Superior temporal gyrus (tissue), 1 donor: Measurements from ENCODE around the gene CXCL8.
"Not testable (repeated sequence)": the region's sequence is repeated elsewhere in the genome, so short reads cannot be mapped to it uniquely, and the experiment has no call there.

ENCODE experiments used
- DNase-seq: peaks from one replicate; pipeline ENCODE4 v3.0.0-alpha.2; 2016; ENCODE audit errors: extremely low spot score

The CXCL8 gene

GRCh38 chr4:73743281-73743680, 2.9 kb downstream of the CXCL8 start:
- DNase-seq: no peak

- no peak for DNase-seq
Observed at GRCh38 chr4:73743795-73744194, 3.4 kb downstream of the CXCL8 start.

GRCh38 chr4:73744203-73744602, 3.8 kb downstream of the CXCL8 start:
- DNase-seq: no peak

DNA sequence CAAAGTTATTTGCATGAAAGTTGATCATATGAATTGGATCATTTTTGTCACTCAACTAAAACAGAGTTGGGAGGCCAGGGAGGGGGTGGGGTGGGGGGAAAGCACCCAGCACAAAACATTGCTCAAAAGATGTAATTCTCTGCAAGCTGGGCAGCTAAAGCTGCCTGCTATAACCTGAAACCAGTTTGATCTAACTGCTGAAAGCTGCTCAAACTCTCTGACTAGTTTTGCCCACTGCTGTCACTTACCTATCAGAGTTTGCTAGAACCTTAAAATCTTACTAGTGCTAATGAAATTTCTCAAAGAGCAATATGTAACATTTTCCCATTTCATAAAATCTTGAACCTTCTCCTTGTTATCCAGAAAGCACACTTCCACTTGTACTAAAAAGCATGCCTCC, 10.4 kb downstream of the CXCL8 start:
- no peak for DNase-seq

GRCh38 chr4:73751166-73751565, 10.8 kb downstream of the CXCL8 start:
- DNase-seq: no peak

DNA sequence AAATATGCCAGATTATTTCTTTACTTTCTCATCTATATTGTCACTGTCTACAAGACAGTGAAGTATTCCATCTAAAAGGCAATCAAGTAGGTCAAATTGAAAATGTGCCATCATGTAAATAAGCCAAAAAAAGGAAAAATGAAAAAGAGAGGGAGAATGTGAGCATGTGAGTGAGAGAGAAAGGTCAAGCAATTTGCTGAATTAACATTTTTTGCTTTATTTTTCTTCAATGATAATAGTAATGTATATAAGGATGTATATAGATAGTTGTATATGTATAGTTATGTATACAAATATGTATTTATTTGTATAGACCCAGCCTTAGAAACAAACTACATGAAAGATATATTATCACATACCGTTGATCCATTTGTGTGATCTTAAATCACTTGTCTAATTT, 11.5 kb downstream of the CXCL8 start:
- DNase-seq: no peak

DNA sequence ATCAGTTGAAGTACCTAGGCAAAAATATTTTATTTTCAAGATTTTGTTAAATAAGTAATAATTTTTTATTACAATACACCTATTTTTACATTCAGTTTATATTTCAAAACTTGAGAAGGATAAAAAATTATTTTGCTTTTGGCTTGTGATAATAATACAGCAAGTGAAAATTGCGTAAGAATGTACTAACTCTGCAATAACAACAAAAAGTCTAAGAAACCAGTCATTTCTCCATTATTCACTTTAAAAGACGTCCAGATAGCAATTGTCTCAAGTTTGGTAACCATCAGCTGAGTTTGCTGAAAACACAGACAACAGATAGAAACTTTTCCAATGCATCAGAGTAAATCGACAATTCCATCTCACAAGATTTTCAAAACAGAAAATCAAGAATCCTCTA, 12.1 kb downstream of the CXCL8 start:
- DNase-seq: no peak

GRCh38 chr4:73753215-73753614, 12.8 kb downstream of the CXCL8 start:
- no peak for DNase-seq

DNA sequence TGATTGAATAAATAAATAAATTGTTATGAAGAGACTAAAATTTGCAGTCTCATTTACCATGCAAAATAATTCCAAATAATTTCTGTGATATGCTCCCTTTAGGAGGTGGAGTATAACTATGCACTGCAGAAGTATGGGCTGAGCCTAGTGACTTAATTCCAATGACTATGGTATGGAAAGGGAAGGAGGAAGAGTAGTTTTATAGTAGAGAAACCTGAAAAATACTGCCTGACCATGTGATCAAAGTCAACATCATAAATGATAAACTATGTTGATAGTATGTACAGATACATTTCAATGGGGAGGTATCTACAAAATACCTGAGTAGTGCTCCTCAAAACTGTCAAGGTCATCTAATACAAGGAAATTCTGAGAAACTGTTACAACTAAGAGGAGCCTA, 14.6 kb downstream of the CXCL8 start:
- DNase-seq: no peak

GRCh38 chr4:73759357-73759756, 19.0 kb downstream of the CXCL8 start:
- no peak for DNase-seq

GRCh38 chr4:73761856-73762255, 21.5 kb downstream of the CXCL8 start:
- no peak for DNase-seq

DNA sequence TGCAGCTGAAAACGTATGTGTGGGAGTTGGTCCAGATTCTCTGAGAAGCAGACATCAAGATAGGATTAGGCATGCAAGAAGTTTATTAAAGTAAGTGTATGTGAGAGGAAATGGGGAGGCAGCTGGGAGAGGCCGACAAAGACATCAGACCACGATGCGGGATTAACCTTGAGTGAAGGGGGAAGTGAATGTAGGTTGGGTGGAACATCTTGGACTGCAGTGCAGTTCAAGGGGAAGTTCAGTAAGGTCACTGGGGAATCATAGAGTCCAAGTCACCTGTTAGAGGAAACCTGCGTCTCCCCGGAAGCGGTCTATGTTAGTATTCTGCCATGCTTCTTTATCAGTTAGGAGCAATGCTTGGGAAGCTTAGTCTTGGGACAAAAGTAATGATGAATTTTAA, 22.0 kb downstream of the CXCL8 start:
- no peak for DNase-seq

- no peak for DNase-seq
Observed at GRCh38 chr4:73763877-73764276, 23.5 kb downstream of the CXCL8 start.

- no peak for DNase-seq
Observed at GRCh38 chr4:73764513-73764912, 24.1 kb downstream of the CXCL8 start.

DNA sequence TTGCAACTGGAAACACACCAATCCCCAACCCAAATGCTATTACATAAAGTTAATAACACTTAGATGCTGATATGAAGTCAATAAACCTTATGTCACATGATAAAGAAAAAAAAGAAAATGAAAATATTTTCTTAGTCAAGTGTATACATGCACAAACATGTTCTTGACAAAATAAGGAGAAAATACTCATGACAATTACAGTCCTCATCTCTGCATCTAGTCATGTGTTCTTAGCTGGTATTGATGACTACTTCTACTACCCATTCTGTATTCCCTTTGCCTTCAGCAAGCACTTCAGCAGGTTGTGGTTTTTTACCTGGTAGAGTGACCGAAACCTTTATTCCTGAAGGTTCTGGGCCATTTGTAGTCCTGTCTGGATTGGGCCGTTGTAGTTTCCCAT, 24.9 kb downstream of the CXCL8 start:
- DNase-seq: no peak

- DNase-seq: no peak
Observed at GRCh38 chr4:73770917-73771316, 30.5 kb downstream of the CXCL8 start.

DNA sequence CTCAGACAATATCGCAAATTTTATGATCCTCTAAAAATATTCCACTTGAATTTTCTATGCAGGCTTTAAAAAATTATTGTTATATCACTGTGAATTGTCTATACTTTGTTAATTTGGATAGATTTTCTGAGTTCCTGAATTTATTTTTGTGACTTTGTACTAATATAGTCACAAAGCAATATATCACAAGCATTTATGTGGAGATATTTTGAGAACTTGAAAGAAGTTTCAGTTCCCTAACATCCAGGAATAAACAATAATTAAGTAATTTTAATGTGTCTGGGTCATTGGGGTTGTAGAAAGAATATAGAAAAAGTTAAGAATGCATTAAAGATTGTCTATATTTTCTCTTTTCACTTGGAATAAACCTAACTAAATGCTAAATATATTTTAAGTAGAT, 32.0 kb downstream of the CXCL8 start:
- no peak for DNase-seq

DNA sequence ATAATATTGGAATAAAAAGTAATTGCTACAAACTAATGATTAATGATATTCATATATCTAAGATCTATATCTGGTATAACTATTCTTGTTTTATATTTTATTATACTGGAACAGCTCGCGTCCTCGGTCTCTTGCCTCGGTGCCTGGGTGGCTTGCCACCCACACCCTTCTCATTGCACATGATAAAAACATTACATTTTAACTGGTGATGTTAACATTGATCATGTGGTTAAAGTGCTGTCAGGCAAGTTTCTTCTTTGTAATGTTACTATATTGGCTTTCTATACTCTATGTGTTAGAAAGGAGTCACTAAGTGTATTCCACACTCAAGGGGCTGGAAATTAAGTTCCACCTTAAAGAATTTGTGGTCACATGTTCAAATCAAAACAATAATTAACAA, 34.0 kb downstream of the CXCL8 start:
- not testable (repeated sequence) for DNase-seq

- no peak for DNase-seq
Observed at GRCh38 chr4:73776321-73776729, 36.0 kb downstream of the CXCL8 start.

GRCh38 chr4:73777612-73778011, 37.2 kb downstream of the CXCL8 start:
- DNase-seq: no peak

- no peak for DNase-seq
Observed at GRCh38 chr4:73780243-73780642, 39.9 kb downstream of the CXCL8 start.

DNA sequence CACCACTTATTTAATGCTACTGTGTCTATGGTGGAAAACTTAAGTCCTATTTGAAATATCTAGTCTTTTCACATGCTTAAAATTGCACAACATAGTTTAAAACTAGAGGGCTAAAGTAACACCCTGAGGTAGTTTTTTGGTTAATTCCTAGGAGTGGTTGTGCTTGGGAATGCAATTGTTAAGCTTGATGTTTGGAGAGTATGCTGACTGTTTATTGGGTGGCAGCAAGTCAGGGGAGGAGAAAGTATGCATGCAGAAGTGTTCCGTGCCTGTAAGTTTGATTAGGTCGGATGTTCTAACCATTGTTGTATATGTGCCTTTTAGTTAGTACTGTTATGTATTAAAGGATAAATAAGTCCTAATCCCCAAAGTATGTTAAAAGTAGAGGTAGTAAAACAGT, 40.5 kb downstream of the CXCL8 start:
- no peak for DNase-seq

GRCh38 chr4:73788411-73788810, 48.0 kb downstream of the CXCL8 start:
- no peak for DNase-seq
